COLO668 (cell line): ENCODE measurements around the gene KIF6.

Experiments
- DNase-seq: peaks from one replicate; lab custom pipeline; 2025; ENCODE audit not compliant: unreplicated experiment; lab: John Stamatoyannopoulos, UW

Gene KIF6

GRCh38 chr6:39599341-39599740 lies 125.9 kb downstream of the KIF6 start:
- no peak for DNase-seq

DNA sequence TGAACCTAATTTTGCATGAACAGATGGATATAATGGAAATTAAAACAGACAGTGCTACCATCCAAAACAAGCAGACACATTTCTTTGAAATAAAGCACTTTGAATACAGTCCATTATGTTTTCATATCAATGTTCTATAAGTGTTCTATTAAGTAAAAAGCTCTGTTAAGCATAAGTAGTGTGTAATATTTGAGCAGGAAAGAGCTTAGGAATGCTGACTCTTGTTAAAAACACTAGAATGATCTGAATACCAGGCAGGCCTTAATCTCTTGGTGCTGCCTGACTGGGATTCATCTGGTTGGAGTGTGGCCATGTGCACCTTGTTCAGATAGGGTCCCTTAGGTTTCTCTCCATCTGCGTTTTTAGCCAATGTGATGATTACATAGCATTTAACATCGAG lies 130.9 kb downstream of the KIF6 start:
- no peak for DNase-seq

GRCh38 chr6:39593646-39594045 lies 131.6 kb downstream of the KIF6 start:
- no peak for DNase-seq

DNA sequence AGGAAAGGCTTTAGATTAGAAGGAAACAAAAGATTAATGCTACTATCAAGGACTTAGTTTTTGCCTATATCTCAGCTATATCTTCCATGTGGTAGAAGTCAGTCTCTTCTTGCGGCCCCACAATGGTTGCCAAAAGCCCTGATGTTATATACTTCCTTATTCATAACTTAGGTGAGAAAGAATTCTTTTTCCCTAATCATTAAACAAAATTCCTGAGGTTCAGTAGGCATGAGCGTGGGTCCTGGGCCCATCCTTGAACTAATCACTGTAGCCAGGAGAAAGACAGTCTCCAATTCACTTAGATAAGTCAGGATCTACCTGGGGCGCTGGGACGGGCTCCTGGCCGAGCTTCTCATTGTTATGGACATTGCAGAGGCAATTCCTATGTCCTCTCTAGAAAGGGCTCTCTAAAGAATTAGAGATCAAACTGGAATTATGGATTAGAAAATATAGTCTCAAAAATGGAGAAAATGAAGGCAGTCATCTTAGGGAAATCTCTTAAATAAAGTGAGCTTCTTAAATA lies 134.3 kb downstream of the KIF6 start:
- no peak for DNase-seq

DNA sequence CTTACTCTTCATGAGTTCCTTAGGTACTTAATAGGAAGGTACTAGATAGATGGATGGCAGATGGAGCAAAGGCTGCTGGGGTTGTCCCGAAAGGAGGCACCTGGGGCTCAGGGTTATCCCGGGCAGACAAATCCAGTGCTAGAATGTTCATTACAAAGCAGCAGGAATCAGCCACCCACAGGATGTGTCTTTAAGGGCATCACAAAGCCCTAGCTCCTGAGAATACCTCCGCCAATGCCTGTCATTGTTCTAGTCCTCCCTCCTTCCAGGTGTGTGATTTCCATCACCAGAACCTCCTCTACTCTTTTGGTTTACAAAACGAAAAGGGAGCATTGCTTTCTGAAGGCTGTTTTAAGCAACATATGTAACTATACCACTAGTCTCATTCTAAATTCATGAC lies 138.1 kb downstream of the KIF6 start:
- DNase-seq = no peak

GRCh38 chr6:39585641-39586040 lies 139.6 kb downstream of the KIF6 start:
- no peak for DNase-seq

GRCh38 chr6:39577446-39578165 lies 147.6 kb downstream of the KIF6 start:
- DNase-seq = no peak

DNA sequence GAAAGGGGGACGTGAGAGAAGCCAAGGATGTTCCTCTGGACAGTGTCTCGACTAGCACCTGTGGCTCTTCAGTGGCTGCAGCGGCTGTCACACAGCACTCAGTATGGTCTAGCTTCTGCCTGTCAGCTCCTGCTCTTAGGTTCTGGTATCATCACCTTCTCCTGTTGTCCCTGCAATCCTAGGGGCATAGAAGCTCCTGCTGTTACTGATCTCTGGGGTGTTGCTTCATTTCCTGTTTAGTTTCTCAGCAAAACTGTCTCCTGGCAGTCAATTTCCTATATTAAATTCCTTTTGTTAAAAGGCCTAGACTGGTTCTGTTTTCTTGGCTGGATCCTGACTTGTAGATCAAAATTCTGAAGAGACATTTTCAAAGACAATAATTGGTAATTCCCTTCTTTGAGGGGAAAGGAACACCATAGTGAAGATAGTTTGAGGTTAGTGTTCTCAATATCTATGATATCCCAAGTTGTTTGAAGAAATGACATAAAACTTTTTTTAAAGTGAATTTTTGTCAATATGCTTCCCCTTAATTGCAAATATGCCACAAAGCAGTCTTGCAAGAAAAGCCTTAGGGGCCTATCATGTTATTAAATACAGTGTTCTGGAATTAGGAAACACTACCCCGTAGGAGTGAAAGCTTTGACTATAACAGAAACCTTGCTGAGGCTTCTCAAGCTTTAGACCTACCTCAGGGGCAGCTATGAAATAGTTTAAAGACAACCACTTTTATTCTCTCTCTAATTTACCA lies 148.5 kb downstream of the KIF6 start:
- DNase-seq = no peak

DNA sequence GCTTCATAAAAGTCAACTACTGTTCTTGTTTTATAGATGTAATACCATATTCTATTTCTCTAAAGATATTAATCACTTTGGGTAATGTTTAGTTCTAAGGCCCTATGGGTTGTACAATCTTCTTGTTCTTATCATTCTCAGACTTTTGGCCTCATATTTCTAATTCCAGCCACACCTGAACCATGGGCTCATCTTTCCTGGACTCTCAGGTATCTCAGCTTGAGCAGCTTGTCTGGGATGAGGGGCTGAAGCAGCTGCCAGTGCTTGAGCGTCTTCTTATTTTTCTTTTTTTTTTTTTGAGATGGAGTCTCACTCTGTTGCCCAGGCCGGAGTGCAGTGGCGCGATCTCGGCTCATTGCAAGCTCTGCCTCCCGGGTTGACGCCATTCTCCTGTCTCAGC lies 150.2 kb downstream of the KIF6 start:
- DNase-seq = no peak

DNA sequence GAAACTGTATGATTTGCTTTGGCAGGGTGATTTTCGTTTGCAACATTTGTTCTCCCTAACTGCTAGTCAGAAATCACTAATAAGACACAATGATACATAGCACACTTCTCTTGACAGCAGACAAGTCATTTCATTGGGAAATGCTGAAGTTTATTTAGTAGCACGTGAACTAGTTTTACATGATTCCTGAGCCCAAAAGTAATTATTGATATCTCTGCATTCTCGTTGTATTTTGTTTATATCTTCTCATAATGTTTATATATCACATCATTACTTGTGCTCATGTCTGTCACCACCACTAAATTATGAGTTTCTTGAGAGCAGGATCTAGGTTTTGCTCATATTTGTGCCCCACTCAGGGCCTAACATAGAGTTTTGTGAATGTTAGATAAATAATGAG lies 151.7 kb downstream of the KIF6 start:
- no peak for DNase-seq

DNA sequence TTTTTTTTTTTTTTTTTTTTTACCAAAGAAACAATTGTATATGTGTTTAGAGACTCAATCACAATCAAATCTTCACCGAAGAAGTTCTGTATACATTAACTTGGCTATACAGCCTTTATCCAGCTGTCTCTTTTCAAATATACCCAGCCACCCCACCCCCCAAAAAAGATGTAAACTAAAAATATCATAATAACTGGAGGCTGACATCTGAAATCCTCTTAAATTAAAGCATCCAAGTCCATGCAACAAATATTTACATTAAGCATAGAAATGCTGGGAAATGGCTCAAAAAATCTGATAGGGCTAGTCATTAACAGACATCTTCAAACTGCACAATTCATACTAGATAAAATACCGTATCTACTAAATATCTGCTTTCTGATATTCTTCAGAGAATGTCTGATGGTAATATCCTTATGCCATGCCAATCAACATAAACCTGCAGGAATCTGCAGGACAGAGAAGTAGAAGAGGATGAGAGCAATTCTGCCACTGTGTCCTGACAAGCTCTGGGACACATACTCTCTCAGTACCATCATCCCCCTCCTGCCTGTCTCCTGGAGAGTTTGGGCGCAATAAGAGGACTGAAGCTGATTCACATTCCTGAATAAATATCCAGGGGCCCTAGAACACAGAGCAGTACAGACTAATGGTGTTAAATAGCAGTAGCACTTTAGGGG lies 152.4 kb downstream of the KIF6 start:
- no peak for DNase-seq

DNA sequence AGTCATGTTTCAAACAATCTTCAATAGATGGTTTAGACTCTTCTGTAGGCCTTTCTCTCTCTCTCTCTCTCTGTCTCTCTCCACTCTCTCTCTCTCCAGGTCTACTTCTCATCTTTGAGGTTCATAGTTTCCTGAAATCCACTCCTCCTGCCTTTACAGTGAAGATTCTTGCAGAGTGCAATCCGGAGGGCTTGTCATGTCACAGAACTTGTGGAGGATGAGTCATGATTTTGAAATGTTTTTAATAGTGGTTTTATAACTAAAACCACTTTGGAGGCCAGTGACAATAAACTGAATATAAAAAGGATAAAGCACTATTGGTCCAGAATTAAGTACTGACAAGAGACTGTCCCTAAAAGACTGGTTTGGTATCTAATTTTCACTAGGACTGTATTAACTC lies 156.3 kb downstream of the KIF6 start:
- DNase-seq = no peak

DNA sequence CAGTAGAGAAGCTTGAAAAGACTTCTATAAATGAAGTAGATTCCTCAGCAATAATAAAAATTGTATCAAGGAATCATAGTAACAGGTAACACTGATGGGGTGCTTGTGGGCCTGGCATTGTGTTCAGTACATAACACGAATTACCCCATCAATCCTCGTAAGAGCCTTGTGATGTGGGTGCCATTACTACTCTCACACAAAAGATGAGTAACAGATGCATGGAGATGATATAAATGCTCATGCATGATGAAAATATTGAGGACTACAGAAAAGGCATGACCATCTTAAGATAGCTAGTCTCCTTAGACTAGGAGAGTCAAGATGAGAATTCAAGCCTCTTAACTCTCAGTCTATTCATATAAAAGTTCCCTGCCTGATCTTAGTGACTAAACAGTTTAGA lies 158.1 kb downstream of the KIF6 start:
- no peak for DNase-seq

DNA sequence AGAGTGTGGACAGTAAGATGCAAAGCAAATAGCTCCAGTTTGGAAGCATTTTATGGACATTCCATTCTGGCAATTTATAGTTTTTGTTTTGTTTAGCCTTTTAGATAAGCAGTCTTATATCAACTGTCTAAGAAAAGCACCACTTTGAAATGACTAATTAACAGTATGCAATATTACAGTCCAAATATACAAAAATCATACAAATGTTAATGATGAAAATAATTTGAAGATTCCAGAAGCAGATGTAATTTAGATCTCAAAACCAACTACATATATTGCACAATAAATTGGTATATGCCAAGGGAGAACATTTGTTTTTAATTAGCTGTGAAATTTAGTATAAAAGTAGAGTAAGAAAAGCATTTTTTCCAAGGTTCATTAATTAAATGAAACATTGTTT lies 158.8 kb downstream of the KIF6 start:
- DNase-seq = no peak

DNA sequence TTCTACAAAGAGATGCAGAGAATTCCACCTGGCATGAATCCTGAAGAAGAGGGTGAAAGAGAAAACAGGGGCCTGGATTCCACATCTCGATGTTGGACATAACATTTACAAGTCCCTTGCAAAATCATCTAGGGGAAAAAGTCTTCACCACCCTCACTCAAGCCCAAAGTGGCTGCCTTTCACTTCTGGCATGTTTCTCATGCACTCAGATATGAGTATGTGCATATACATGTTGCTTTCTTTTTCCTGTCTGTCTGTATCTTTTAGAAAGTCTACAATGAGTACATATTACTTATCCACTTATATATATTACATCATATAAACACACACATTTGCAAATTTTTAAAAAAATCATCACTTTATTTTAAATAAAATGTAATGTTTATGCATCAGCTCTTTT lies 159.3 kb downstream of the KIF6 start:
- DNase-seq = no peak

GRCh38 chr6:39563566-39564311 lies 161.5 kb downstream of the KIF6 start:
- DNase-seq = no peak

DNA sequence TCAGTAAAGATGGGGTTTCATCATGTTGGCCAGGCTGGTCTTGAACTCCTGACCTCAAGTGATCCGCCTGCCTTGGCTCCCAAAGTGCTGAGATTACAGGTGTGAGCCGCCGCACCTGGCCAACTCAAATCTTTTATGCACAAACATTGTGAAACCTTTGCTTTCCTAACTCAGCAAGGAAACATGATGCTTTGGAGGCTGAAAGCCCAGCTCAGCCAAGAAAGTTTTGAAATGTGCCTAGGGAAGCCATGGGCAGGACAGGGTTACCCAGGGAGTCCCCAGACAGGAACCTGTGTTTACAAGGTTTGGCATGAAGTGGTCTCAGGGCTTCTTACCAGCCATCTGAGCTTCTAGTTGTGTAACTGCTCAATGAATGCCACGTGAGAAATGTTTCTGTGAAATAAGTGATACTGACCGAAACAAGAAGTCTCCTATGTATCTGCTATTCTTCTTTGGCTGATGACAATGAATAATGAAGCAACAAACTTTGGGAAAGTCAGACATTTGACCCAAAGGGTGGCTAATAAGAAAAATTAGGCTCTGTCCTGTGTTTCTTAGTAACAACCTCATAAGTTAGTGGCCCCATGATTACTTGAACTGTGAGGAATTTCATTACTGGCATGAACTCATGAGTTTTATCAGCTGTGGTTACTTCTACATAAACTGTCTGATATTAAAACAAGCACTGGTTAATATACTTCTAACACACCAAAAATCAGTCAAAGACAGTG lies 163.5 kb downstream of the KIF6 start:
- DNase-seq = no peak

- no peak for DNase-seq
Observed at GRCh38 chr6:39560915-39561314, 164.3 kb downstream of the KIF6 start.

GRCh38 chr6:39558591-39559190 lies 166.5 kb downstream of the KIF6 start:
- no peak for DNase-seq

GRCh38 chr6:39558079-39558478 lies 167.1 kb downstream of the KIF6 start:
- no peak for DNase-seq
